ENCODE measurements around the gene ADARB2. TPM values are rescaled to one million over a fixed set of nuclear protein-coding genes. Genes with fewer than 3 reads are reported as not detected.
A peak's percentile ranks its signal among the peaks of the same experiment; 100 is the strongest.

The ADARB2 gene
- total RNA-seq, 1 donor, result 1.1 TPM

- DNase-seq (ENCODE audit: low read depth in 2 of 3, low spot score in 2 of 3), result no peak
These were observed 580.3 kb downstream of the ADARB2 start for GRCh38 chr10:1156921-1157614.

DNA sequence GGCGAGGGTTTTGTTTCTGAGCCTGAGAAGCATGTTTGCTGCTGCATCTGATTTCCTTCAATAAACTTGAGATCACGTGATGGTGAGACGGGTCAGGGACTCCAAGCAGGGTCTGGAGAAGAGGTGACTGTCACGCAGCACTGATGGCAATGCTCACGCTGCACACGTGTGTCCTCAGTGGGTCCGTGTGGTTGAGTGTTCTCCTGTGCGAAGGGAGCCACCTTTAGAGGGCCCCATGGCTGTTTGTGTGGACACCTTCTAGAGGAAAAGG is 580.8 kb downstream of the ADARB2 start:
- no peak for DNase-seq (ENCODE audit: low read depth in 2 of 3, low spot score in 2 of 3)

- no peak for DNase-seq (ENCODE audit: low read depth in 2 of 3, low spot score in 2 of 3)
These were observed 581.3 kb downstream of the ADARB2 start for GRCh38 chr10:1155791-1156615.

DNA sequence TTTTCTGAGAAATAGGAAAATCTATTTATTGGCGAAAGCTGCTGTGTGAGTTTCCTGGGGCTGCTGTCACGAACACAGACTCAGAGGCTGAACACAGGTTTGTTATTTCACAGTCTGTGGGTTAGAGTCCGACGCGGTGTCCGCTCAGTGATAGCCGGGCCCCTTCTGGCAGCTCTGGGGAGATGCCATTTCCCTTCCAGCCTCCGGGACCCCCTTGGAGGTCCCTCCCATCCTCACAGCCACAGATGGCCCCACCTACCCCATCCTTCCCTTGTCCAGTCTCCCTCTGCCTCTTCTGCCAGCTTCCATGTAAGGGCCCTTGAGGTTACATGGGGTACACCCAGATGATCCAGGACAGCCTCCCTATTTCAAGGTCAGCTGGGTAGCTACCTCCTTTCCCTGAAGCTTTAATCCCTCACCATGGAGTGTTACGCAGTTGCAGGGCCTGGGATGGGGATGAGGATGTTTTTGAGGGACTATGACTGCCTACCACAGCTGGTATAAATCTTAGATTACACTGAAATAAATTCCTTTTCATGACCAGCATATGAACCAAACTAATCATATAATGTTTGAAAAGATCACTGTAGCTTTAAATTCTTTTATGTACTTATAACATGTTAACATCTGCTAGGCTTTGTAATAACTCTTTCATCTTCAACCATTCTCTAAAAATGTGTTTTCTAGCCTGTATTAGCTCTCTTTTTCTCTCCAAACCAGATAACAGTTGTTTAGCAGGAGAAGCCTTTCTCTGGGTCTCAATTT is 582.6 kb downstream of the ADARB2 start:
- DNase-seq (ENCODE audit: low read depth in 2 of 3, low spot score in 2 of 3), result no peak

- DNase-seq (ENCODE audit: low read depth in 2 of 3, low spot score in 2 of 3), result no peak
These were observed 583.4 kb downstream of the ADARB2 start for GRCh38 chr10:1153805-1154351.

DNA sequence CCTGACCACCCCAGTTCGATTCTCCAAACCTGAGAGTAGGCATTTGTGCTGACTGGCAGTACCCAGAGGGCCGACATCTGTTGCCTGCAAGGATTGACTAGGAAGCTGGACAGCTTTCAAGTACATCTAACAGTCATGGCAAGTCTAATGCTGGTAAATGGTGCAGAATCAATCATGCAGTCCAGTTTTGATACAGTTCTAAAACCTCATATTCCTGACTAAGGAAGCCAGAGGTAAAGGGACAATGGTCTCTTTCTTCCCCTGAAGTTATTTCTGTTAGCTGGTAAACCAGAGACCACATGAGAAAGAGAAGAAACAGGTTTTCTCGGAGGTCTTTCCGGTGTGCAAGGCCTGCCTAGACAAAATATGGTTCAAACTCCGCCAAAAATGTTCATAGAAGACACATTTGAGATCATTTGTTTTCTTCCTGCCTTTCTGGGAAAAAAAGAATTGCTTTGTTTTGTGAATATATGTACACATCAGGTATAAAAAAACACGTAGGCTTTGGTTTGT is 584.0 kb downstream of the ADARB2 start:
- DNase-seq (ENCODE audit: low read depth in 2 of 3, low spot score in 2 of 3), result no peak

DNA sequence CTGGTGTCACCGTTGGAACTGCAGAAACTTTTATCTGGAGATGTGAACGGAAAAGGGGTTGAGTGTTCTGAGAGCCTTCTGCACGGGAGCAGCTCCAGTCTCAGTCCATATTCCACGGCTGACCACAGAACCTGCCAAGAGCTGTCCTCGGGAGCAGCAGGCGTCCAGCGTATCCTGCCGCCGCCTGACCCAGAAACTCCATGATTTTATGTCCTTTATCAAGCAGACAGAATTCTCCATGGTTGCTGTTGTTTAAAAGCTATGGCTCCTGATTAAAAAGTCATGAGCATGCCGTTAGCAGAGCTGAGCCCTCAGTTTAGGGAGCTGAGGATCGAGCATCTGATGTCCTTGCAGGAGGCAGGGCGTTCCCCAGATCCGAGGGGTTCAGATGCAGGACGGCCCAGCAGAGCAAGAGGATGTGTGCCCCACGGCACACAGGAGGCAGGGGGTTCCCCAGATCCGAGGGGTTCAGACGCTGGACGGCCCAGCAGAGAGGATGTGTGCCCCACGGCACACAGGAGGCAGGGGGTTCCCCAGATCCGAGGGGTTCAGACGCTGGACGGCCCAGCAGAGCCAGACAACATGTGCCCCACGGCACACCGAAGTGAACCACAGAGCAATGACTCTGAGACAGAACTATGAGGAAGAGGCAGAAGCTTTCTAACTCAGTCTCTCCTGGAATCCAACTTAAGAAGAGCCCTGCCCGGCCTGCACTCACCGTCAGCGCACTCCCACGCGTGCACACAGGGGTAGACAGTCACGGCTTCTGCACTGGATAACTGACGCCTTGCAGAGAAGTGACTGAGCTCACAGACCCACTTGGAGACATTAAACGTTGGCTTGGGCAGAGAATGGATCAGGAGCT is 584.7 kb downstream of the ADARB2 start:
- no peak for DNase-seq (ENCODE audit: low read depth in 2 of 3, low spot score in 2 of 3)

DNA sequence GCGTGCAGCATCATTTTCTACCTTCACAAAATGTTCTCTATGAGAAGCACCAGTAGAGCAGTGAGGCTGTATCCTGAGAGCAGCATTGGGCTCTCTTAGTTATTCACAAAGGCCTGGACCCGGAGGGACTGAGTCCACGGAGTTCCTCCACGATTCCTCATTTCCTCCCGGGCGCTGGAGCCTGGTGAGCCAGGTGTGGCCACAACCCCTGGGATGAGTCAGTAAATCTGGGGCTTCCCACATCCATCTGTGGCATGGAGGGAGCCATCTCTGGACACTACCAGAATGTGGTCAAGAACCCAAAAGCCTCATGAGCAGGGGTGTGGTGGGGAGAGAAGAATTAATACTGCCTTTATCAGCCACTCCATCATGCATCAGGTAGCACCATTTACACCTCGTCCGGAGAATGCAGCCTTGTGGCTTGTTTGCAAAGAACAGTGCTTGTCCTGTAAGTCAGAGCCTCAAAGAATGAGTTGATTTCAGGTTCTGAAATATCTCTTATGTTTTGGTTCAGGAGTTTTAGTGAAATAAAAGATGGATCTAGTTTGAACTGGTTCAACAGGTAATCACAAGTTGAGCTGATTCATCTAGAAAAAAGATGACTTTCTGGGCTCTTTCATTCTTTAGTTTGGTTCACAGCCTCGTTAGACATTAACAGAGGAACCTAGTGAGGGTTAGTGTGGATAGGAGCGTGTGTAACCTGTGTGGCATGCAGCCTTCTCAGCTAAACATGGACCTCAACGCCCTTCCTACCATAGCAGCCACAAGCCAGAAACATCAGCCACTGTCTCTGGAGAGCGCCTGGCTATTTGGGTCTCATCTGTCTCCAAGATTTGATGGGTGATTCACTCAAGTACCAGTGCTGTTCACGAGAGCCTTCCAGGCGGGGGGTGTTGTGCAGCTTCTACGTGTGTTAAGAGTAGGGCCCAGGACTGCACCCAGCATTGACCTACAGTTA is 586.0 kb downstream of the ADARB2 start:
- no peak for DNase-seq (ENCODE audit: low read depth in 2 of 3, low spot score in 2 of 3)

- no peak for DNase-seq (ENCODE audit: low read depth in 2 of 3, low spot score in 2 of 3)
These were observed 586.7 kb downstream of the ADARB2 start for GRCh38 chr10:1150638-1150955.

GRCh38 chr10:1149793-1150637 is 587.3 kb downstream of the ADARB2 start:
- peak in 2 of 3 donors; percentile 51 to 91 for DNase-seq (ENCODE audit: low read depth in 2 of 3, low spot score in 2 of 3)

- DNase-seq (ENCODE audit: low read depth in 2 of 3, low spot score in 2 of 3), result no peak
These were observed 588.3 kb downstream of the ADARB2 start for GRCh38 chr10:1148855-1149605.

DNA sequence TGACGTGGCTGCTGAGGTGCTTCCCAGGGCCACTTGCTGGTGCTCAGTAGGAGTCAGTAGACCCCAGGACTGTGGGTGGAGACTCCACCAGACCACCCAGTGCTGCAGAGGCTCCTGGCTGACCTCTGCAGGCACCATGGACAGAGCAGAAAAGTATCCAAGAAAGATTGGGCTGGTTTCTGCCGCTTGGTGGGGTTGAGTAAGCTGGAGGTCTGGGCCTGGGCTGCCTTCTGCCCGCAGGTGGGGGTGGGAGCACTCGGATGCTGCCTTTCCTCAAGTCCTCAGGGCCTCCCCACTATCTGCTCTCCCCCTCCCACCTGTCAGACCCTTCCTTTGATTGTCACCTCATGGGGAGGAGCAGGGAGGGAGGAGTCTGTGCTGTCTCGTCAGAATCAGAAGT is 589.5 kb downstream of the ADARB2 start:
- no peak for DNase-seq (ENCODE audit: low read depth in 2 of 3, low spot score in 2 of 3)

DNA sequence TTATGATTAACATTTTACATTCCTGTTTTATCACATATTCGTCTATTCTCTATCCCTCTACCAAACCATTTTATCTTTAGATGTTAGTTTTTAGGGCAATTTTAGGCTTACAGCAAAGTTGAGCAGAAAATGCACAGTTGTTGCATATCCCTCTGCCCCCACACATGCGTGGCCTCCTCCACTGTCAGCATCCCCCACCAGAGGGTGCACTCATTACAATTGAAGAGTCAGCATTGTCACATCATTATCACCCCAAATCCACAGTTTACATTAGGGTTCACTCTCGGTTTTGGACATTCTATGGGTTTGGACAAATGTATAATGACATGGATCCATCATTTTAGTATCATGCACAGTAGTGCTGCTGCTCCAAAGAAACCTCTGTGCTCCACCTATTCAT is 594.7 kb downstream of the ADARB2 start:
- peak in 2 of 3 donors; percentile 9 to 45 for DNase-seq (ENCODE audit: low read depth in 2 of 3, low spot score in 2 of 3)

DNA sequence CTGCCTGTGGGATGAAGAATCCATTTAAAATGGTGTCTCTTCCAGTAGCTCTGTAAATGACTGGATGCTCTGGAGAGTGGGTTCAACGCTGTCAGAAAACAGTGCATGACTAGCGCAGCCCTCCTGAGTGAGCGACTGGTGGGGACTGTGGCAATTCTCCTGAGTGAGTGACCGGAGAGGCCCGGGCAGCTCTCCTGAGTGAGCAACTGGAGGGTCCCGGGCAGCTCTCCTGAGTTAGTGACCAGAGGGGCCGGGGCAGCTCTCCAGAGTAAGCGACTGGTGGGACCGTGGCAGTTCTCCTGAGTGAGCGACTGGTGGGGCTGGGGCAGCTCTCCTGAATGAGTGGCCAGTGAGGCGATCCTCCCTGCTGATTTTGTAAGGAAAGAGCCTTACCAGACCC is 595.6 kb downstream of the ADARB2 start:
- DNase-seq (ENCODE audit: low read depth in 2 of 3, low spot score in 2 of 3), result no peak

DNA sequence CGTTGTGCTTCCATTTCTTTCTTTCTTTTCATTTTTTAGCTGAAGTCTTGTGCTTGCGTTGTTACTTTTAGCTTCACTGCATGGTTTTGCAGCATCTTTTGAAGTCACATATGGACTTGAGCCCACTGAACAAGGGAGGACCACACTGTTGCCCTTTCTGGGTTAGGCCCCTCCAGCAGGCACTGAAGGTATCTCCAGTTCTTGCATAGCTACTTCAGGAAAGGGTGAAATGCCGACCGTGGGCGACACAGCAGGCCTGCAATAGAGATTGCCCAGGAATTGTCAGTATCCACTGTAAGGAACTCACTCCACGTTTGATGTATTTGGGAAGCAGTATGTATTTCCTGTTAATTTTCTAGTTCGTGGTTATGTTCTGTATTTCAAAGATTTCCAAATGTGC is 596.1 kb downstream of the ADARB2 start:
- no peak for DNase-seq (ENCODE audit: low read depth in 2 of 3, low spot score in 2 of 3)

DNA sequence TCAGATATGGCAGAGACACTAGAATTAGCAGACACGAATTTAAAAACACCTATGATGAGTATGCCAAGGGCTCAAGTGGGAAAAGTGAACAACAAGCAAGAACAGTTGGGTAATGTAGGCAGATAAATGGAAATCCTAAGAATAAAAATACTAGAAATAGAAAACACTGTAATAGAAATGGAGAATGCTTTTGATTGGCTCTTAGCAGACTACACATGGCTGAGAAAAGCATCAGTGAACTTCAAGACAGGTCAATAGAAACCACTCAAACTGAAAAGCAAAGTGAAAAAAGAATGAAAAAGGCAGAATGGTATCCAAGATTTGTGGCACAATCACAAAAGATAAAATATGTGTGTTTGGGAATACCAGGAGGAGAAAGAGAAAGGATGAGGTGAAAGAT is 598.8 kb downstream of the ADARB2 start:
- no peak for DNase-seq (ENCODE audit: low read depth in 2 of 3, low spot score in 2 of 3)

GRCh38 chr10:1137499-1138163 is 599.7 kb downstream of the ADARB2 start:
- DNase-seq (ENCODE audit: low read depth in 2 of 3, low spot score in 2 of 3), result no peak

All from hematopoietic multipotent progenitor cell (in vitro differentiated cells).